ENCODE results near the gene THAP7.

Gene THAP7

GRCh38 chr22:20997536-20998257, 4.2 kb downstream of the THAP7 start:
- H3K4me1 ChIP-seq (ENCODE audit: control insufficient read depth in 2 of 2, insufficient read depth in 2 of 2, low read length in 2 of 2) = peaks cover 16% of the 10 kb centered on the region in 2 donors
- no peak overlapping the region for H3K27ac ChIP-seq (ENCODE audit: low read depth in 2 of 2, low read length in 2 of 2)
- no peaks in the 10 kb centered on the region for H3K9me3 ChIP-seq (ENCODE audit: control insufficient read depth in 2 of 2, low read length in 2 of 2)
- H3K9ac ChIP-seq (ENCODE audit: low read depth in 1 of 2, low read length in 2 of 2) = no peak overlapping the region
- H3K36me3 ChIP-seq (ENCODE audit: control insufficient read depth in 2 of 2, insufficient read depth in 2 of 2, low read length in 2 of 2) = peaks cover 11 to 34% of the 10 kb centered on the region in 2 donors
- H3K4me3 ChIP-seq (ENCODE audit: low read length in 2 of 2) = no peak overlapping the region
- H3K27me3 ChIP-seq (ENCODE audit: control insufficient read depth in 2 of 2, insufficient read depth in 2 of 2, low read length in 2 of 2) = no peaks in the 10 kb centered on the region

DNA sequence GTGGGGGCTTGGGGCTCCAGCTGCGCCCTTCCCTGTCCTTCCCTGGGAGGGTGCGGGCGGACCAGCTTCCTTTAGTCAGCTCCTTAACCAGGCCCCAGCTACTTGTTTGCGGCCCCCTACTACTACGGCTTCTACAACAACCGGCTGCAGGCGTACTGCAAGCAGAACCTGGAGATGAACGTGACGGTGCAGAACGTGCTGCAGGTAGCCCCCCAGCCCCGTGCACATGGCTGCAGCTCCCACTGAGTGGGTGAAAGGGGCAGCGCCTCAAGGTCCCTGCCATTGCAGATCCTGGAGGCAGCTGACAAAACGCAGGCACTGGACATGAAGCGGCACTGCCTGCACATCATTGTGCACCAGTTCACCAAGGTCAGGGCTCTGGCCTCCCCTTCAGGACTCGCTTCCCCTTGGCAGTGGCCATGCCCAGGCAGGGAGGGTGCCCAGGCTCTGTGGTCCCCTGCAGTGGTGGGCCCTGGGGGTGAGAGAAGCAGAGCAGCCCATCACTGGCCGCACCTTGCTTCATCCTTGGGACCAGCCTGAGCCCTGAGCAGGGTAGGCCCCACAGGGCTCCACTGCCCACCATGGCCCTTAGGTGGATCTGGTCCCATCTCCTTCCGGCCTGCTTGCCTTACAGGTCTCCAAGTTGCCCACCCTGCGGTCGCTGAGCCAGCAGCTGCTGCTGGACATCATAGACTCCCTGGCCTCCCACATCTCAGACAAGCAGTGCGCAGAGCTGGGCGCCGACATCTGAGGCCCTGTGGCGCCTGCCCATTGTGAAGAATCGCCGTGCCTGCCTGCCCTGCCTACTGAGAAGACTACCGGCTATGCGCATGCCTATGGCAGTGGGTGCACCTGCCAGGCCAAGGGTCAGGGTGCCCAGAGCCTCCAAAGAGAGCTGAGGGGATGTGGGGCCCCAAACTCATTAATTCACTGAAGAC, 5.1 kb downstream of the THAP7 start:
- Histone ChIP-seq H3K9me3 (ENCODE audit: control insufficient read depth in 2 of 2, low read length in 2 of 2) (no peaks in the 10 kb centered on the region), H3K36me3 (ENCODE audit: control insufficient read depth in 2 of 2, insufficient read depth in 2 of 2, low read length in 2 of 2) (peaks cover 18 to 42% of the 10 kb centered on the region in 2 donors), H3K4me3 (ENCODE audit: low read length in 2 of 2) (no peak overlapping the region), H3K27ac (ENCODE audit: low read depth in 2 of 2, low read length in 2 of 2) (no peak overlapping the region), H3K4me1 (ENCODE audit: control insufficient read depth in 2 of 2, insufficient read depth in 2 of 2, low read length in 2 of 2) (peaks cover 16% of the 10 kb centered on the region in 2 donors), H3K9ac (ENCODE audit: low read depth in 1 of 2, low read length in 2 of 2) (no peak overlapping the region), H3K27me3 (ENCODE audit: control insufficient read depth in 2 of 2, insufficient read depth in 2 of 2, low read length in 2 of 2) (no peaks in the 10 kb centered on the region)

DNA sequence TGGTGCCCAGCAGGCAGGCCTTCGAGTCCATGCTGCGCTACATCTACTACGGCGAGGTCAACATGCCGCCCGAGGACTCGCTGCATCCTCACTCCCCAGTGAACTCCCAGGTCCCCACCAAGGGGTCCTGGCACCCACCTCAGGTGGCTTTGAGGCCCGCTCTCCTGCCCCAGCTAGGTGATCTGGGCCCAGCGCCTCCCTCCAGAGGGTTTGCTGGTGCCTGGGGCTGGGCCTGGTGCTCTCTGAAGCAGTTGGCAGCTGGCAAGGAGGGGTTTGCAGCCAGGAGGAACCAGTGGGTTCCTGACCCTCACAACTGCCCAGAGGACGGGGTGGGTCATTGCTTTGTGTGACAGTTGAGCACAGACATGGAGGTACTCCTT, 5.9 kb downstream of the THAP7 start:
- Histone ChIP-seq H3K4me1 (ENCODE audit: control insufficient read depth in 2 of 2, insufficient read depth in 2 of 2, low read length in 2 of 2) (peaks cover 9 to 10% of the 10 kb centered on the region in 2 donors), H3K9ac (ENCODE audit: low read depth in 1 of 2, low read length in 2 of 2) (no peak overlapping the region), H3K4me3 (ENCODE audit: low read length in 2 of 2) (no peak overlapping the region), H3K27ac (ENCODE audit: low read depth in 2 of 2, low read length in 2 of 2) (no peak overlapping the region), H3K9me3 (ENCODE audit: control insufficient read depth in 2 of 2, low read length in 2 of 2) (no peaks in the 10 kb centered on the region), H3K36me3 (ENCODE audit: control insufficient read depth in 2 of 2, insufficient read depth in 2 of 2, low read length in 2 of 2) (peaks cover 23 to 42% of the 10 kb centered on the region in 2 donors), H3K27me3 (ENCODE audit: control insufficient read depth in 2 of 2, insufficient read depth in 2 of 2, low read length in 2 of 2) (no peaks in the 10 kb centered on the region)

GRCh38 chr22:20995329-20996030, 6.4 kb downstream of the THAP7 start:
- peaks cover 23 to 43% of the 10 kb centered on the region in 2 donors for H3K36me3 ChIP-seq (ENCODE audit: control insufficient read depth in 2 of 2, insufficient read depth in 2 of 2, low read length in 2 of 2)
- peaks cover 4% of the 10 kb centered on the region in 2 donors for H3K4me1 ChIP-seq (ENCODE audit: control insufficient read depth in 2 of 2, insufficient read depth in 2 of 2, low read length in 2 of 2)
- H3K4me3 ChIP-seq (ENCODE audit: low read length in 2 of 2) = no peak overlapping the region
- no peak overlapping the region for H3K27ac ChIP-seq (ENCODE audit: low read depth in 2 of 2, low read length in 2 of 2)
- H3K9ac ChIP-seq (ENCODE audit: low read depth in 1 of 2, low read length in 2 of 2) = no peak overlapping the region
- H3K27me3 ChIP-seq (ENCODE audit: control insufficient read depth in 2 of 2, insufficient read depth in 2 of 2, low read length in 2 of 2) = no peaks in the 10 kb centered on the region
- H3K9me3 ChIP-seq (ENCODE audit: control insufficient read depth in 2 of 2, low read length in 2 of 2) = no peaks in the 10 kb centered on the region

DNA sequence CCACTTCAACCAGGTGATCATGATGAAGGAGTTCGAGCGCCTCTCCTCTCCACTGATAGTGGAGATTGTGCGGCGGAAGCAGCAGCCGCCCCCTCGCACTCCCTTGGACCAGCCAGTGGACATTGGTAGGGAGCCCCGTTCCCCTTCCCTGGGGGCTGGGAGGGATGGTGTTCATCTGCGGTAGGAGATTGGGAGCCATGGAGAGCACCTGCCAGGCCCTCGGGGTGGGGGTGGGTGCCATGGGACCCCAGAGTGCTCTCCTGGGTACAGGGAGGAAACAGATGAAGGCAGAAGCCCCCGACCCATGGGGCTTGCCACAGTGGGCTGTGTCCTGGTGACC, 7.0 kb downstream of the THAP7 start:
- Histone ChIP-seq H3K9ac (ENCODE audit: low read depth in 1 of 2, low read length in 2 of 2) (no peak overlapping the region), H3K9me3 (ENCODE audit: control insufficient read depth in 2 of 2, low read length in 2 of 2) (no peaks in the 10 kb centered on the region), H3K27ac (ENCODE audit: low read depth in 2 of 2, low read length in 2 of 2) (no peak overlapping the region), H3K36me3 (ENCODE audit: control insufficient read depth in 2 of 2, insufficient read depth in 2 of 2, low read length in 2 of 2) (peaks cover 23 to 41% of the 10 kb centered on the region in 2 donors), H3K27me3 (ENCODE audit: control insufficient read depth in 2 of 2, insufficient read depth in 2 of 2, low read length in 2 of 2) (no peaks in the 10 kb centered on the region), H3K4me3 (ENCODE audit: low read length in 2 of 2) (no peak overlapping the region), H3K4me1 (ENCODE audit: control insufficient read depth in 2 of 2, insufficient read depth in 2 of 2, low read length in 2 of 2) (no peaks in the 10 kb centered on the region)

DNA sequence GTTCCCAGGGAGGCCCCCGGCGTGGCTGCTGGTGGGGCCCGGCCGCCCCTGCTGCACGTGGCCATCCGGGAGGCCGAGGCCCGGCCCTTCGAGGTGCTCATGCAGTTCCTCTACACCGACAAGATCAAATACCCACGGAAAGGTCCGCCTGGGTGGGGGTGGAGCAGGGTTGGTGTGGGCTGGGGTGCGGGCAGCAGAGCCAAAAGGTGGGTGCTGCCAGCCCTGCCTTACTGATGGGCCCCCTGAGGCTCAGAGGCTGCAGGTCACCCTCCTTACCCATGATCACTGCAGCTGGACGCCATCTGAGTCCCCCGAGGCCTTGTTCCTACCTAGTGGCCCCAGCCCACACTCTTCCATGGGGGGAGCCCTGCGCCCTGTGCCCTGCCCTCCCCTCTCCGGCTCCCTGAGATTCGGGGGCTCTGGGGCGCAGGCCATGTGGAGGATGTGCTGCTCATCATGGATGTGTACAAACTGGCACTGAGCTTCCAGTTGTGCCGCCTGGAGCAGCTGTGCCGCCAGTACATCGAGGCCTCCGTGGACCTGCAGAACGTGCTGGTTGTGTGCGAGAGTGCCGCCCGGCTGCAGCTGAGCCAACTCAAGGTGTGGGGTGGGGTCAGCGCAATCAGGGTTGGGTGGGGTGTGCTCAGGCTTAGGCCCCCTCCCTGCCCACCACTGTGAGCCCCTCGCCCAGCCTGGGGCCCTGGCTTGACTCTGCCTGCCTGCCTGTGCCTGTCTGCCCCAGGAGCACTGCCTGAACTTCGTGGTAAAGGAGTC, 7.6 kb downstream of the THAP7 start:
- Histone ChIP-seq H3K4me1 (ENCODE audit: control insufficient read depth in 2 of 2, insufficient read depth in 2 of 2, low read length in 2 of 2) (no peaks in the 10 kb centered on the region), H3K27me3 (ENCODE audit: control insufficient read depth in 2 of 2, insufficient read depth in 2 of 2, low read length in 2 of 2) (no peaks in the 10 kb centered on the region), H3K36me3 (ENCODE audit: control insufficient read depth in 2 of 2, insufficient read depth in 2 of 2, low read length in 2 of 2) (peaks cover 22 to 37% of the 10 kb centered on the region in 2 donors), H3K27ac (ENCODE audit: low read depth in 2 of 2, low read length in 2 of 2) (no peak overlapping the region), H3K9ac (ENCODE audit: low read depth in 1 of 2, low read length in 2 of 2) (no peak overlapping the region), H3K4me3 (ENCODE audit: low read length in 2 of 2) (no peak overlapping the region), H3K9me3 (ENCODE audit: control insufficient read depth in 2 of 2, low read length in 2 of 2) (no peaks in the 10 kb centered on the region)

- H3K4me3 ChIP-seq (ENCODE audit: low read length in 2 of 2) = no peak overlapping the region
- peaks cover 18 to 34% of the 10 kb centered on the region in 2 donors for H3K36me3 ChIP-seq (ENCODE audit: control insufficient read depth in 2 of 2, insufficient read depth in 2 of 2, low read length in 2 of 2)
- H3K27me3 ChIP-seq (ENCODE audit: control insufficient read depth in 2 of 2, insufficient read depth in 2 of 2, low read length in 2 of 2) = no peaks in the 10 kb centered on the region
- H3K4me1 ChIP-seq (ENCODE audit: control insufficient read depth in 2 of 2, insufficient read depth in 2 of 2, low read length in 2 of 2) = no peaks in the 10 kb centered on the region
- no peak overlapping the region for H3K27ac ChIP-seq (ENCODE audit: low read depth in 2 of 2, low read length in 2 of 2)
- H3K9ac ChIP-seq (ENCODE audit: low read depth in 1 of 2, low read length in 2 of 2) = no peak overlapping the region
- H3K9me3 ChIP-seq (ENCODE audit: control insufficient read depth in 2 of 2, low read length in 2 of 2) = no peaks in the 10 kb centered on the region
Observed at GRCh38 chr22:20993304-20994127, 8.4 kb downstream of the THAP7 start.

DNA sequence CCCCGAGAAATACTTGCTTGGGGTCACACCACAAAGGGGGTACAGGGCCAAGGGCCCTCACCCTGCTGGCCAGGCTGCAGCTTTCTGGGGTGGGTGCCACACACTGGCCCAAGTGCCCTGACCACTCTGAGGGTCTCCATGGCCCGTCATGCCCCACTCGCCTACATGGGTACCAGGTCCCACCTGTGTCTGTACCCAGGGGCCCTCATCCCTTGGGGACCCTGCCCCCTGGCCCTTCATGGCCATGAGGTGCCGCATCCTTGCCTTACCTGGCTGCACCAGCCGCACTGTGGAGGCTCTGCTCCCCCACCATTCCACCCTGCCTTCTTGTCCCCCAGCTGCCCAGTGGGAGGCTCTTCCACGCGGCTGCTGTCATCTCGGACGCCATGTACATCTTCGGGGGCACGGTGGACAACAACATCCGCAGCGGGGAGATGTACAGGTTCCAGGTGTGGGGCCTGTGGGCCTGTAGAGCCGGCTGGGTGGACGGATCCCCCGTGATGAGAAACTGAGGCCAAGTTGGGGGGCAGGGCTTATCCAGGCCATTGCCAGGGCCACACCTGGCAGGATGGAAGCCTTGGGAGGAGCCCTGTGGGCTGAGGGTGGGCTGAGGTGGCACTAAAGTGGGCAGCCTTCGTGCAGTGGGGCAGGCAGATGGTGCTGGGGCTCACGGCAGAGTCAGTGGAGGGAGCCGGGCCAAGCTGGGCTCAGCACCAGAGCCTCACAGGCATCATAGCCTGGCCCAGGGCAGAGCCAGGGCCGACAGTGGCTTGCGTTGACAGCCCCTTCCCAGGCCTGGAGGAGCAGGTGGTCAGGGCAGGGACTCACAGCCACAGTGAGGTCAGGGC, 9.2 kb downstream of the THAP7 start:
- H3K4me1 ChIP-seq (ENCODE audit: control insufficient read depth in 2 of 2, insufficient read depth in 2 of 2, low read length in 2 of 2) = no peaks in the 10 kb centered on the region
- H3K27ac ChIP-seq (ENCODE audit: low read depth in 2 of 2, low read length in 2 of 2) = no peak overlapping the region
- no peaks in the 10 kb centered on the region for H3K9me3 ChIP-seq (ENCODE audit: control insufficient read depth in 2 of 2, low read length in 2 of 2)
- no peaks in the 10 kb centered on the region for H3K27me3 ChIP-seq (ENCODE audit: control insufficient read depth in 2 of 2, insufficient read depth in 2 of 2, low read length in 2 of 2)
- no peak overlapping the region for H3K4me3 ChIP-seq (ENCODE audit: low read length in 2 of 2)
- H3K36me3 ChIP-seq (ENCODE audit: control insufficient read depth in 2 of 2, insufficient read depth in 2 of 2, low read length in 2 of 2) = peaks cover 21 to 34% of the 10 kb centered on the region in 2 donors
- H3K9ac ChIP-seq (ENCODE audit: low read depth in 1 of 2, low read length in 2 of 2) = no peak overlapping the region

All from mucosa of rectum (tissue), 2 donors.